Body of pancreas (tissue), 4 donors: ENCODE measurements around the gene DSG1.

Experiments used
- CTCF ChIP-seq, 7 experiments: fragments of 450-650 bp in 4 of 7; fragments of 200-600 bp in 3 of 7; sonication (generic) in 3 of 7; IDR thresholded peaks; one replicate each; pipeline ENCODE4 v1.5.1; 2016 to 2019; ENCODE audit warnings: antibody characterized with exemption in 7 of 7
- POLR2A ChIP-seq, 3 donors: fragments of 450-650 bp; IDR thresholded peaks; one replicate each; pipeline ENCODE4 v1.6.1; 2016; ENCODE audit warnings: antibody characterized with exemption in 3 of 3, mild to moderate bottlenecking in 2 of 3

- TF ChIP-seq CTCF (IDR thresholded peaks at IDR 0.05) (no peak), POLR2A (IDR thresholded peaks at IDR 0.05) (no peak)
These were observed 55.7 kb downstream of the DSG1 start for GRCh38 chr18:31373641-31374040.
